ENCODE results near the gene WARS2.

WARS2 gene

DNA sequence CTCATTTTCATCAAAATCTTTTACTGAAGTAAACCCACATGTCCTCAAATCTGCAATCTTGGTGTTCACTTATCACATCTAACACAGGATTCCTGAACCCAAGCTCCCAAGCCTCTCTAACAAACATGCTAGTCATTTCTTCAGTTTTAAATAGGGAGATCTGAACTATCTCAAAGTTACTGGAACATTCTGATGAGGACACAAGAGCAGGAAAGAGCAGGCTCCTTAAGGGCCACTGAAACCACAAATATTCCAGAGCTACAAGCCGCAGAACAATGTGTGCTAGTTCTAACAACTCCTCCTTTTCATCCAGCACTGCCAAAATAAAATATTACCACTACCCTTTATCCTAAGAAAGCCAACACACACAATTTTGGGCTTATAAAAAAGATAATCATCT is 38.9 kb downstream of the WARS2 start:
- ChIA-PET CTCF (interaction anchor here (0.6 kb wide), 1 partner anchor 656 kb away, joined by 3 read pairs; no protein-coding TSS in a partner anchor), POLR2A (no interaction called here)
- DNase-seq (ENCODE audit: extremely low spot score): no peak
- TF ChIP-seq FOXM1 (IDR thresholded peaks at IDR 0.05; ENCODE audit: borderline replicate concordance) (no peak), BHLHE40 (IDR thresholded peaks at IDR 0.05; ENCODE audit: borderline replicate concordance) (no peak), NFRKB (IDR thresholded peaks at IDR 0.05) (no peak), ZNF384 (IDR thresholded peaks at IDR 0.05) (no peak), LEF1 (IDR thresholded peaks at IDR 0.05; ENCODE audit: borderline replicate concordance) (no peak), CTBP1 (IDR thresholded peaks at IDR 0.05; ENCODE audit: borderline replicate concordance) (no peak), HDGF (IDR thresholded peaks at IDR 0.05; ENCODE audit: borderline replicate concordance) (no peak), TARDBP (IDR thresholded peaks at IDR 0.05) (no peak), FOXA1 (IDR thresholded peaks at IDR 0.05) (no peak), L3MBTL2 (conservative IDR thresholded peaks at IDR 0.05) (no peak), SP1 (IDR thresholded peaks at IDR 0.05) (no peak)
- TF ChIP-seq, protein P1, sequence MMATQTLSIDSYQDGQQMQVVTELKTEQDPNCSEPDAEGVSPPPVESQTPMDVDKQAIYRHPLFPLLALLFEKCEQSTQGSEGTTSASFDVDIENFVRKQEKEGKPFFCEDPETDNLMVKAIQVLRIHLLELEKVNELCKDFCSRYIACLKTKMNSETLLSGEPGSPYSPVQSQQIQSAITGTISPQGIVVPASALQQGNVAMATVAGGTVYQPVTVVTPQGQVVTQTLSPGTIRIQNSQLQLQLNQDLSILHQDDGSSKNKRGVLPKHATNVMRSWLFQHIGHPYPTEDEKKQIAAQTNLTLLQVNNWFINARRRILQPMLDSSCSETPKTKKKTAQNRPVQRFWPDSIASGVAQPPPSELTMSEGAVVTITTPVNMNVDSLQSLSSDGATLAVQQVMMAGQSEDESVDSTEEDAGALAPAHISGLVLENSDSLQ (IDR thresholded peaks at IDR 0.05): no peak

DNA sequence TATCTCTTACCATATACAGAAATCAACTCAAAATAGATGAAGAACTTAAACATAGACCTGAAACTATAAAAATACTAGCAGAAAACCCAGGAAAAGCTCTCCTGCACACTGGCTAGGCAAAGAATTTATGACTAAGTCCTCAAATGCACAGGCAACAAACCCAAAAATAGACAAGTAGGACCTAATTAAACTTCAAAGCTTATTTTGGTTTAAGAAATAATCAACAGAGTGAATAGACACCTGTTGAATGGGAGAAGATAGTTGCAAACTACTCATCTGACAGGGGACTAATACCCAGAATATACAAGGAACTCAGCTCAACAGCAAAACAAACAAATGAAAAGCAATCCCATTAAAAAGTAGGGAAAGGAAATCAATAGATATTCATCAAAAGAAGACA is 40.7 kb downstream of the WARS2 start:
- TF ChIP-seq LEF1 (IDR thresholded peaks at IDR 0.05; ENCODE audit: borderline replicate concordance): no peak
- no peak for TF ChIP-seq FOXA1 (IDR thresholded peaks at IDR 0.05)
- TF ChIP-seq, protein P1 (IDR thresholded peaks at IDR 0.05): no peak
- TF ChIP-seq ZNF384 (IDR thresholded peaks at IDR 0.05): no peak
- no peak for TF ChIP-seq TARDBP (IDR thresholded peaks at IDR 0.05)
- TF ChIP-seq ARNT (IDR thresholded peaks at IDR 0.05): no peak
- TF ChIP-seq HDGF (IDR thresholded peaks at IDR 0.05; ENCODE audit: borderline replicate concordance): no peak
- TF ChIP-seq FOXM1 (IDR thresholded peaks at IDR 0.05; ENCODE audit: borderline replicate concordance): no peak
- TF ChIP-seq NFRKB (IDR thresholded peaks at IDR 0.05): no peak
- no peak for TF ChIP-seq SUZ12 (IDR thresholded peaks at IDR 0.05)
- no peak for TF ChIP-seq SP1 (IDR thresholded peaks at IDR 0.05)
- TF ChIP-seq ELF4 (IDR thresholded peaks at IDR 0.05): no peak
- TF ChIP-seq L3MBTL2 (conservative IDR thresholded peaks at IDR 0.05): no peak
- no peak for TF ChIP-seq CTBP1 (IDR thresholded peaks at IDR 0.05; ENCODE audit: borderline replicate concordance)
- TF ChIP-seq BHLHE40 (IDR thresholded peaks at IDR 0.05; ENCODE audit: borderline replicate concordance): no peak
- no peak for TF ChIP-seq FOXK2 (IDR thresholded peaks at IDR 0.05)
- DNase-seq (ENCODE audit: extremely low spot score): no peak
- POLR2A ChIA-PET: no interaction called here
- CTCF ChIA-PET: no interaction called here

DNA sequence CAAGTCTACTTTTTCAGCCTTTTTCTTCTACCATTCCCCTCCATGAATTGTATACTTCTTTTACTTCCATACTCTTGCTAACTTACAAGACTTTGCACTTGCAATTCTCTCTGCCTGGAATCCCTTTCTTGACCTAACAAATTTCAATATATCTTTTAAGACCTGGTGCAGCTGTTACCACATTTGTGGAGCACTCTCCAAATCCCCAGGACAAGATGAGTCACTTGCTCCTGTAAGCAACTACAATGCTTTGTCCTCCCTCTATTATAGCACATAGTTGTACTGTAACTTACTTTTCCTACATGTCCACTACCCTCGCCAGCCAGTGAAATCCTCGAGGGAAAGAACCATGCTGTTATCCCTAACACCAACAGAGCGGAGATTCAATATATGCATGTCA is 43.1 kb downstream of the WARS2 start:
- TF ChIP-seq FOXM1 (IDR thresholded peaks at IDR 0.05; ENCODE audit: borderline replicate concordance) (no peak), FOXK2 (IDR thresholded peaks at IDR 0.05) (no peak), ELF4 (IDR thresholded peaks at IDR 0.05) (no peak), CTBP1 (IDR thresholded peaks at IDR 0.05; ENCODE audit: borderline replicate concordance) (no peak), L3MBTL2 (conservative IDR thresholded peaks at IDR 0.05) (no peak), SP1 (IDR thresholded peaks at IDR 0.05) (no peak), TARDBP (IDR thresholded peaks at IDR 0.05) (no peak), HDGF (IDR thresholded peaks at IDR 0.05; ENCODE audit: borderline replicate concordance) (no peak), SUZ12 (IDR thresholded peaks at IDR 0.05) (no peak), ARNT (IDR thresholded peaks at IDR 0.05) (no peak), ZNF384 (IDR thresholded peaks at IDR 0.05) (no peak)
- TF ChIP-seq, protein P1 (IDR thresholded peaks at IDR 0.05): no peak
- DNase-seq (ENCODE audit: extremely low spot score): no peak
- CTCF ChIA-PET: no interaction called here
- POLR2A ChIA-PET: no interaction called here

DNA sequence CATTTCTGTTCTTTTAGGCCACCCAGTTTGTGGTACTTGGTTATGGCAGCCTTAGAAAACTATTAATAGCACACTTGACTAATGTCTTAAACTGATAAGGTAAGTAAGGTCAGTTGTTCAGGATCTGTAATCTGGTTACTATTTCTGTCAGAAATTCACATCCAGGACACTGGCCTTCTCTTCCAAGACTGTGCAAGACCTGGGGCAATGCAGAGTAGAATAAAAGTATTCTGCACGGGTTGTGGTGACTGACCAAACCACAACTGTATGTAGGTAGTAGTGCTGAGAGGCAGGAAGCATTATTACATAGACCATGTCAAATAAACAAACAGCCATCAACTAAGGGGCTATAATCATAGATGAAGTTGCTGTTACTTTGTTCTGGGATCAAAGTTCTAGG is 46.7 kb downstream of the WARS2 start:
- DNase-seq (ENCODE audit: extremely low spot score): no peak
- ChIA-PET POLR2A (no interaction called here), CTCF (no interaction called here)
- TF ChIP-seq ARNT (IDR thresholded peaks at IDR 0.05) (no peak), TARDBP (IDR thresholded peaks at IDR 0.05) (no peak), BHLHE40 (IDR thresholded peaks at IDR 0.05; ENCODE audit: borderline replicate concordance) (no peak), SP1 (IDR thresholded peaks at IDR 0.05) (no peak), ELF4 (IDR thresholded peaks at IDR 0.05) (no peak), LEF1 (IDR thresholded peaks at IDR 0.05; ENCODE audit: borderline replicate concordance) (no peak), L3MBTL2 (conservative IDR thresholded peaks at IDR 0.05) (no peak), NFRKB (IDR thresholded peaks at IDR 0.05) (no peak), HDGF (IDR thresholded peaks at IDR 0.05; ENCODE audit: borderline replicate concordance) (no peak), ZNF384 (IDR thresholded peaks at IDR 0.05) (no peak), FOXK2 (IDR thresholded peaks at IDR 0.05) (no peak), CTBP1 (IDR thresholded peaks at IDR 0.05; ENCODE audit: borderline replicate concordance) (no peak), FOXM1 (IDR thresholded peaks at IDR 0.05; ENCODE audit: borderline replicate concordance) (no peak), SUZ12 (IDR thresholded peaks at IDR 0.05) (no peak), FOXA1 (IDR thresholded peaks at IDR 0.05) (no peak)
- TF ChIP-seq, protein P1 (IDR thresholded peaks at IDR 0.05): no peak

DNA sequence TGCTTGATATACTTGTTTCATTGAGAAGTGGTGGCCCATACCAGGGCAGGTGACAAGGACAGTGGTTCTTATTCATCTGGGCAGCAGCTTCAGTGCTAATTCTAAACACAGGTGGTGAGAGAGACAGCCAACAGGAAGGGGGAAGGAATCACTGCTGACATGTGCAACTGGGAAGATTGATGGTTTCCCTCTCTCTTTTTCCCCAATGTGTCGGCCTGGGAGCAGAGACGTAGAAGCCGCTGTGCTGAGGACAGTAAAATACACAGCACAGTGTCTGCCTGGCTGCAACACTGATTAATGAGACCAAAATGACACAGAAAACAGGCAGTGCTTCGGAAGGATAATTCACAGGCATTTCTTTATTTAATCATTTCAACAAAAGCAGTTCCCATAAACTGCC is 48.8 kb downstream of the WARS2 start:
- POLR2A ChIA-PET: no interaction called here
- CTCF ChIA-PET: no interaction called here
- TF ChIP-seq ZNF384 (IDR thresholded peaks at IDR 0.05) (no peak), SP1 (IDR thresholded peaks at IDR 0.05) (no peak), LEF1 (IDR thresholded peaks at IDR 0.05; ENCODE audit: borderline replicate concordance) (no peak)
- no peak for DNase-seq (ENCODE audit: extremely low spot score)

DNA sequence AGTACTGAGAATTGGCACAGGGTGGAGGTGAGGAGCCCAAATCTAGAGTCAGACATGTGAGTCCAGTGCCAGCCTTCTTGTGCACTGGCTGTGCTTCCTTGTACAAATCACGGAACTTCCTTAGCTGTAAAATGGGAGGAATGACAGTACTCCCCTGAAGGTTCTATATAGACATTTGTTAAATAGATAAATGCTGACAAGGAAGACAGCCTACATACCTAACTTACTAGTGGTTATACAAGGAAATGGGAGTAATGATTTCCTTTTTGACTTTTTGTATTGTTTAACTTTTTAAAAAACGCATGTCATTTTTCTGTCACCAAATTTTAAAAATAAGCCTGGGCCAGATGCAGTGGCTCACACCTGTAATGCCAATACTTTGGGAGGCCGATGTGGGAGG is 50.2 kb downstream of the WARS2 start:
- TF ChIP-seq, protein P1 (IDR thresholded peaks at IDR 0.05): no peak
- TF ChIP-seq FOXK2 (IDR thresholded peaks at IDR 0.05) (no peak), HDGF (IDR thresholded peaks at IDR 0.05; ENCODE audit: borderline replicate concordance) (no peak), SUZ12 (IDR thresholded peaks at IDR 0.05) (no peak), ZNF384 (IDR thresholded peaks at IDR 0.05) (no peak), BHLHE40 (IDR thresholded peaks at IDR 0.05; ENCODE audit: borderline replicate concordance) (no peak), TARDBP (IDR thresholded peaks at IDR 0.05) (no peak), LEF1 (IDR thresholded peaks at IDR 0.05; ENCODE audit: borderline replicate concordance) (no peak), CTBP1 (IDR thresholded peaks at IDR 0.05; ENCODE audit: borderline replicate concordance) (no peak), ELF4 (IDR thresholded peaks at IDR 0.05) (no peak), ARNT (IDR thresholded peaks at IDR 0.05) (no peak), FOXA1 (IDR thresholded peaks at IDR 0.05) (no peak), NFRKB (IDR thresholded peaks at IDR 0.05) (no peak), FOXM1 (IDR thresholded peaks at IDR 0.05; ENCODE audit: borderline replicate concordance) (no peak), L3MBTL2 (conservative IDR thresholded peaks at IDR 0.05) (no peak), SP1 (IDR thresholded peaks at IDR 0.05) (no peak)
- POLR2A ChIA-PET: no interaction called here
- DNase-seq (ENCODE audit: extremely low spot score): no peak
- CTCF ChIA-PET: no interaction called here

Measured in HEK293T (cell line).